HG03159 (cell line): ENCODE measurements around the gene IL1R1.

Experiments used
- ATAC-seq: cut with Tn5 transposase; IDR thresholded peaks from one replicate; pipeline ENCODE4 v1.9.1; 2021; ENCODE audit warnings: mild to moderate bottlenecking, moderate library complexity; ENCODE audit not compliant: unreplicated experiment

The IL1R1 gene

GRCh38 chr2:102137138-102137537, 5.4 kb upstream of the IL1R1 start:
- no peak for ATAC-seq

GRCh38 chr2:102138331-102138730, 4.2 kb upstream of the IL1R1 start:
- no peak for ATAC-seq

GRCh38 chr2:102139851-102140250, 2.7 kb upstream of the IL1R1 start:
- ATAC-seq: no peak

GRCh38 chr2:102140377-102140776, 2.2 kb upstream of the IL1R1 start:
- ATAC-seq: no peak

GRCh38 chr2:102141011-102141943, 1.3 kb upstream of the IL1R1 start:
- ATAC-seq: no peak

GRCh38 chr2:102142829-102143449, 393 bp downstream of the IL1R1 start:
- ATAC-seq: no peak

- no peak for ATAC-seq
Measured at GRCh38 chr2:102143450-102143985, 972 bp downstream of the IL1R1 start.

DNA sequence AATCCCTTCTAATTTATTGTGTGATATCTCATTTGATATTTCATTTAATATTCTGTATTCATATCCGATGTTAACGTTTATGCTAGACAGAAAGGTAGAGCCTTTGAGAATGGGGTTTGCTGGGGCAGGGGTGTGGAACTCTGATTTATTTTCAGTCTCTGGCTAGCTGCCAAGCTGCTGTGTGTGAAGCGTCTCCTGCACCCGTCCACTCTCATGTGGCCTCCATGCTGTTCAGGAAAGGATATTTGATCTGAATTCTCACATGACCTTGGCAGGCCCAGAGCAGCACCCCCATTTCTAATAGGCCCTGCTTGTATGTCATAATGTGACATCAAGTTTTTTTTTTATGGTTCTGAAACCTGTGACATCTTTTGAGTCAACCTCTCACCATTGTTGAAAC, 1.6 kb downstream of the IL1R1 start:
- no peak for ATAC-seq

GRCh38 chr2:102145107-102145506, 2.6 kb downstream of the IL1R1 start:
- ATAC-seq: no peak

DNA sequence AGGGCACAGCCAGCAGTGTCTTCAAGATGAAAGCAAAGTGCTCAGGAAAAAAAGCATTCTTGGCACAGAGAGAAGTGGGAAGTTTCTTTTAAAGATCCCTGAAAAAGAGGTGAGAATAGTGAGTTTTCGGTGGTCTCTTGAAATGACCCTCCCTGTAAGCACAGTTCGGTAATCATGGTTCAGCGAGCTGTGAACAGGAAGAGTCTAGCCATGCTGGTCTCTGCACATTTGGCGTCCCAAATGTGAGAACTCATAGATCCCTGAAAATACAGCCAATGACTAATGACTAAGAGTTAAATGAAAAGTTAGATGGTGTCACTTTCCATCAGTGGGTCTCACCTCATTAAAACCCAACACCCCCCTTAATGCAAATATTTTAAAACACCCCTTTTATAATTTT, 3.4 kb downstream of the IL1R1 start:
- no peak for ATAC-seq

- ATAC-seq: no peak
Measured at GRCh38 chr2:102147935-102148334, 5.4 kb downstream of the IL1R1 start.

- ATAC-seq: no peak
Measured at GRCh38 chr2:102149243-102149642, 6.7 kb downstream of the IL1R1 start.

- no peak for ATAC-seq
Measured at GRCh38 chr2:102149644-102150455, 7.3 kb downstream of the IL1R1 start.

DNA sequence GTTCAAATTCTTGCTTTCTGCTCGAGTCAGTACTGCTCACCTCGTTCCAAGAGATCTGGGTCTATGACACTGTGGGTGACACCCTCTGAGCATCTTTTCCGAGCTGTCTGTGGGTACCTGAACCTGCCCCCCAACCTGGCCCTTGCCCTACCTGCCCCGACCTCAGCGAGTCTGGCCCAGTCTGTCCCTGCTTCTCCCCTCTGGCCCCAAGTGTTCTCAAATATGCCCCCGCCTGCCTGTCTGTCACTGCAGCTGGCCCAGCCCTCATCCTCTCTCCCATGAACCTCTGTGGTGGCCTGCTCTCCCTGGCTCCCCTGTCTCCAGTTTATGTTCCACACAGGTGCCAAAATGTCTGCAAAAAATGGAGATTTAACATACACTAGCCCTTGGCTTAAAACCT, 11.8 kb downstream of the IL1R1 start:
- ATAC-seq: no peak

GRCh38 chr2:102154946-102155702, 12.6 kb downstream of the IL1R1 start:
- ATAC-seq: no peak

DNA sequence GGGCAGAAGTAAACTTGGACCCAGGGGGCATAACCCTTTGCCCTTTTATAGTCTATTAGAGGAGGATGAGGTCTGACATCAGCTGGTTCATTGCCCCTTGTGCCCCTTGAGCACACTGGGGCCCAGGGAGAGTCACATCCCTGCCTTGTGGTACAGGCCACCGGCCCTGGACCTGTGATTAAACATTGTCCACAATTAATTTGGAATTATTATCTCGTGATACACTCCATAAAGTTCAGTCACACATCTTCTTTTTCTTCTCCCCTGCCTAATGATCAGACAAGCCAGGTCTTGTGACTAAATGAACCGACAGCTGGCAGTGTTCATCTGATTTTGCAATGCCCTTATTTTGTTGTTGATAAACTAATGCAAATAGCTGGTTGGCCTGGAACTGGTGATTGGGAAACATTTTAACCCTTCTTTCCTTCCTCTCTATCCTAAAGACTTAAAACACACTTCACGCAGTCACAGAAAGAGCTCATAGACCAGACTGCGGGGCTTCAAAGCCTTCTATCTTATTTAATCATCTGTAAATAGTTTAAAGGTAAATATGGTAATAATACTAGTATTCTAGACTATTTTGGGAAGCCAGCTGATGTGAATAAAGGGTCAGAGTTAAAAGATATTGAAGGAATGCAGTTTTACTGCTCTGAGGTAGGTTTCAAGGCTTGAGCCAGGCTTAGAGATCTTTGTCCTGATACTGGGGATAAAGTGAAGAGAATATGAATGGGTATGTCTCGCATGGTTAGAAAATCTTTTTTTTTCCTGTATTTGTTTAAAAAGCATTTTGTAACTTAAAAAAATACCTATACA, 13.4 kb downstream of the IL1R1 start:
- ATAC-seq: no peak

- no peak for ATAC-seq
Measured at GRCh38 chr2:102158011-102158755, 15.6 kb downstream of the IL1R1 start.

- ATAC-seq: no peak
Measured at GRCh38 chr2:102159295-102159694, 16.7 kb downstream of the IL1R1 start.
